Neural crest cell (in vitro differentiated cells): ENCODE data around the gene ADGRG1. TPM values are rescaled to one million over a fixed set of nuclear protein-coding genes. Genes with fewer than 3 reads are reported as not detected.

Experiments
- DNase-seq: peaks from one replicate; pipeline ENCODE4 v3.0.0; 2021; ENCODE audit warnings: low read depth, mixed read lengths, low spot score
- H3K27ac Mint-ChIP-seq: one replicate; pipeline ENCODE4 v1.8.0; 2021; ENCODE audit warnings: mild to moderate bottlenecking, mixed read lengths; ENCODE audit not compliant: unreplicated experiment
- H3K27me3 Mint-ChIP-seq: 2 replicates; pipeline ENCODE4 v1.8.0; 2021; ENCODE audit warnings: low read depth, mild to moderate bottlenecking, mixed read lengths
- H3K36me3 Mint-ChIP-seq: 2 replicates; pipeline ENCODE4 v1.8.0; 2021; ENCODE audit warnings: low read depth, mild to moderate bottlenecking, mixed read lengths
- H3K4me1 Mint-ChIP-seq: 2 replicates; pipeline ENCODE4 v1.8.0; 2021; ENCODE audit warnings: mixed read lengths
- H3K4me3 Mint-ChIP-seq: one replicate; pipeline ENCODE4 v1.8.0; 2021; ENCODE audit warnings: mild to moderate bottlenecking, mixed read lengths
- H3K9me3 Mint-ChIP-seq: 2 replicates; pipeline ENCODE4 v1.8.0; 2021; ENCODE audit warnings: mixed read lengths
- CTCF ChIP-seq: fragments of 200-600 bp; sonication (generic); conservative IDR thresholded peaks from 2 replicates; pipeline ENCODE4 v1.5.0; 2021; ENCODE audit warnings: antibody characterized with exemption, mild to moderate bottlenecking
- total RNA-seq: library from RNA; stranded (reverse); gene quantifications from 2 replicates; pipeline ENCODE4 v1.2.1, GENCODE V29; 2021

ADGRG1 gene
- total RNA-seq, 1 donor from 2014 or later, result 58.5 TPM

DNA sequence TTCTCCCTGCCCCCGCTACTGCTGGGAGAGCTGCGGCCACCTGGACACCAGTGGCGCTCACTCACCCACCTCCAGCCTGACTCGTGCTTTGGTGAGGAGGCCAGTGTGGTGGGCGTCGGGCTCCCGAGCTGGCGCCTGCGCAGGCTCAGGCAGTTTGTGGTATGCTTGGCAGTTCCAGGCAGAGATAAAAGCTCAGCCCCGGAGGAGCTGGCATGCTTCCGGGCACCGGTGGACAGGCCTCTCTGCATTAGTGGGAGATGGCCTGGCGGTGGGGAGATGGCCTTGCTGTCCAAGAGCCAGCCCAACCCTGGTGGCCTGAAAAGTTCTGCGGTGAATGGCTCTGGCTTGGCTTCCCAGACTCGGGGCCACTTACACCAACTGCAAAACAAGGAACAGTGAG is 4.1 kb downstream of the ADGRG1 start:
- H3K9me3 Mint-ChIP-seq, result no peaks in the 10 kb centered on the region
- H3K27me3 Mint-ChIP-seq, result no peaks in the 10 kb centered on the region
- peaks cover 53% of the 10 kb centered on the region for H3K4me1 Mint-ChIP-seq
- H3K27ac Mint-ChIP-seq, result no peak overlapping the region
- no peak for TF ChIP-seq CTCF
- no peak overlapping the region for H3K4me3 Mint-ChIP-seq
- H3K36me3 Mint-ChIP-seq, result no peaks in the 10 kb centered on the region
- no peak for DNase-seq

DNA sequence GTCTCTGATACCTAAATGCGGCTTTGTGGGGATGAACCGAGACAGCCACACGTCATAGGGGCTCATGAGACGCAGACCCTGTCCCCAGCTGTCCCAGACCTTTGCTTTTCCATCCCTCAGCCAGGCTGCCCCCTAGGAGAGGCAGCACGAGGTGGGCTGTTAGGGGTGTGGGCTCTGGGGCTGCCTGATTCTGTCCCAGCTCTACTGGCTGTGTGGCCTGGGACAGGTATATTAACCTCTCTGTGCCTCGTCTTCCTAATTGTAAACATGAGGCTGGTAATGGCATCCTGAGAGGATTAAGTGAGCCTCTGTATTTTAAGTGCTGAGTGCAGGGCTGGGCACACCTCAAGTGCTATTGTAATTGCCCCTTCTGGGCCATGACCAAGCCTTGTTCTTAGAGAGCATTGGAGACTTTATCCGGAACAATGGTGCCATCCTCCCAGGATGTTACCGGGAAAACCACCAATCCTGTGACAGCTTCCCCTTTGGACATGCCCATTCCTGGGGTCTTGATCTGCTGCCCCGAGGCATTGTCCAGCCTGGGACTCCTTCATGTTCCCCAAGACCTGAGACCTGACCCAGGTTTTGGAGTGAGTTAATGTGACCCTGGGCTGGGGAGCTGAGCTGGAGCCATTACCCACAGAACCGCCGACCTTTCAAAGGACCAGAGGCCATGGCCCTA is 5.1 kb downstream of the ADGRG1 start:
- Mint-ChIP-seq H3K4me3 (no peak overlapping the region), H3K9me3 (no peaks in the 10 kb centered on the region), H3K27me3 (no peaks in the 10 kb centered on the region), H3K36me3 (no peaks in the 10 kb centered on the region), H3K27ac (no peak overlapping the region), H3K4me1 (peaks cover 54% of the 10 kb centered on the region)
- no peak for TF ChIP-seq CTCF
- no peak for DNase-seq

GRCh38 chr16:57634171-57634570 is 5.7 kb downstream of the ADGRG1 start:
- Mint-ChIP-seq H3K9me3 (no peaks in the 10 kb centered on the region), H3K4me3 (peak overlapping the region; percentile 23), H3K27me3 (no peaks in the 10 kb centered on the region), H3K4me1 (peaks cover 51% of the 10 kb centered on the region), H3K27ac (no peak overlapping the region), H3K36me3 (no peaks in the 10 kb centered on the region)
- no peak for DNase-seq
- no peak for TF ChIP-seq CTCF

GRCh38 chr16:57635266-57636097 is 7.1 kb downstream of the ADGRG1 start:
- Mint-ChIP-seq H3K4me3 (no peak overlapping the region), H3K27ac (peak overlapping the region; percentile 72), H3K36me3 (no peaks in the 10 kb centered on the region), H3K9me3 (no peaks in the 10 kb centered on the region), H3K4me1 (peaks cover 58% of the 10 kb centered on the region), H3K27me3 (no peaks in the 10 kb centered on the region)
- no peak for DNase-seq
- no peak for TF ChIP-seq CTCF

GRCh38 chr16:57636184-57636583 is 7.8 kb downstream of the ADGRG1 start:
- H3K4me3 Mint-ChIP-seq, result peak overlapping the region; percentile 77
- no peak for DNase-seq
- no peak overlapping the region for H3K27ac Mint-ChIP-seq
- H3K9me3 Mint-ChIP-seq, result no peaks in the 10 kb centered on the region
- no peaks in the 10 kb centered on the region for H3K27me3 Mint-ChIP-seq
- H3K36me3 Mint-ChIP-seq, result no peaks in the 10 kb centered on the region
- H3K4me1 Mint-ChIP-seq, result peaks cover 58% of the 10 kb centered on the region
- no peak for TF ChIP-seq CTCF
